Stimulated activated naive B cell treated with anti-CD40 and anti-IgM and Interleukin-4, amounts not matched to agents 10 μg/mL and 1 μg/mL and 100 μg/mL, for 72 hours (primary cell): ENCODE measurements around the gene SBNO2.

Experiments used
- ATAC-seq, 2 donors: fragments of 150-1000 bp; cut with Tn5 transposase; replicated peaks; 2 replicates each; pipeline ENCODE4 v1.10.0; 2021; ENCODE audit warnings: moderate library complexity in 1 of 2
- DNase-seq: peaks from one replicate; pipeline ENCODE4 v3.0.0; 2021
- H3K27ac Mint-ChIP-seq: one replicate; pipeline ENCODE4 v1.8.0; 2022; ENCODE audit warnings: mild to moderate bottlenecking, mixed read lengths
- H3K27me3 Mint-ChIP-seq, 2 donors: one replicate each; pipeline ENCODE4 v1.8.0; 2022; ENCODE audit warnings: mixed read lengths in 2 of 2
- H3K36me3 Mint-ChIP-seq, 2 donors: one replicate each; pipeline ENCODE4 v1.8.0; 2022; ENCODE audit warnings: mixed read lengths in 2 of 2, mild to moderate bottlenecking in 1 of 2
- H3K4me1 Mint-ChIP-seq, 2 donors: one replicate each; pipeline ENCODE4 v1.8.0; 2022; ENCODE audit warnings: mixed read lengths in 2 of 2, mild to moderate bottlenecking in 1 of 2
- H3K4me3 Mint-ChIP-seq, 2 donors: one replicate each; pipeline ENCODE4 v1.8.0; 2022; ENCODE audit warnings: mild to moderate bottlenecking in 2 of 2, mixed read lengths in 2 of 2, moderate library complexity in 1 of 2
- H3K9me3 Mint-ChIP-seq, 2 donors: one replicate each; pipeline ENCODE4 v1.8.0; 2022; ENCODE audit warnings: mixed read lengths in 2 of 2, mild to moderate bottlenecking in 1 of 2

Gene SBNO2

DNA sequence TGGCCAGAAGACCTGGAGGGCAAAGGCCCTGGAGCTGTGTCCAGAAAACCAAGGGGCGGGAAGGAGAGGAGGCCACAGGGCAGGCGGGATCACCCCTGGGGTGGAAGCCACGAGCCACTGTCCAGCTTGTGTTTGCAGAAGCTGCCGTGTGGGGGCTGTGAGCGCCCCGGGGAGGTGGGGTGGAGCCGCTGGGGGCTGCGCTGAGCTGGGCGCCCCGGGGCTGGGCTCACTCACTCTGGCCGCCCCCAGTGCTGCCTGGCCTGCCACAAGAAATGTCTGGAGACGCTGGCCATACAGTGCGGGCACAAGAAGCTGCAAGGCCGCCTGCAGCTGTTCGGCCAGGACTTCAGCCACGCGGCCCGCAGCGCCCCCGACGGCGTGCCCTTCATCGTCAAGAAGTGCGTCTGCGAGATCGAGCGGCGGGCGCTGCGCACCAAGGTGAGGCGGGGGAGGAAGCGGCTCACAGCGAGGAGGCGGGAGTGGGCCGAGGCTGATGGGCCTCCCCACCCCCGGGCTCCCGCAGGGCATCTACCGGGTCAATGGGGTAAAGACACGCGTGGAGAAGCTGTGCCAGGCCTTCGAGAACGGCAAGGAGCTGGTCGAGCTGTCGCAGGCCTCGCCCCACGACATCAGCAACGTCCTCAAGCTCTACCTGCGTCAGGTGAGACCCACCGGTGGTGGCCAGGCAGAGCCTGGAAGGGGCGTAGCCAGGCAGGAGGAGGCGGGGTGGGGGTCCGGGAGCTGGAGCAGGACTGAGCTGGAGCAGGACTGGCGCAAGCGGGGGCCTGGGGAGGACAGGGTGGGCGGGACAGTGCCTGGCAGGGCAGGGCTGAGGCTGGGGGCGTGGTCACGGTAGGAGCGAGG is 92.5 kb downstream of the SBNO2 start:
- Mint-ChIP-seq H3K4me3 (peak overlapping the region; percentile 39 to 56), H3K4me1 (peaks cover 33 to 64% of the 10 kb centered on the region in 2 donors), H3K36me3 (peaks cover 48 to 63% of the 10 kb centered on the region in 2 donors), H3K9me3 (no peaks in the 10 kb centered on the region), H3K27me3 (no peaks in the 10 kb centered on the region), H3K27ac (peak overlapping the region; percentile 89)
- ATAC-seq (no peak), DNase-seq (peak; percentile 3)

DNA sequence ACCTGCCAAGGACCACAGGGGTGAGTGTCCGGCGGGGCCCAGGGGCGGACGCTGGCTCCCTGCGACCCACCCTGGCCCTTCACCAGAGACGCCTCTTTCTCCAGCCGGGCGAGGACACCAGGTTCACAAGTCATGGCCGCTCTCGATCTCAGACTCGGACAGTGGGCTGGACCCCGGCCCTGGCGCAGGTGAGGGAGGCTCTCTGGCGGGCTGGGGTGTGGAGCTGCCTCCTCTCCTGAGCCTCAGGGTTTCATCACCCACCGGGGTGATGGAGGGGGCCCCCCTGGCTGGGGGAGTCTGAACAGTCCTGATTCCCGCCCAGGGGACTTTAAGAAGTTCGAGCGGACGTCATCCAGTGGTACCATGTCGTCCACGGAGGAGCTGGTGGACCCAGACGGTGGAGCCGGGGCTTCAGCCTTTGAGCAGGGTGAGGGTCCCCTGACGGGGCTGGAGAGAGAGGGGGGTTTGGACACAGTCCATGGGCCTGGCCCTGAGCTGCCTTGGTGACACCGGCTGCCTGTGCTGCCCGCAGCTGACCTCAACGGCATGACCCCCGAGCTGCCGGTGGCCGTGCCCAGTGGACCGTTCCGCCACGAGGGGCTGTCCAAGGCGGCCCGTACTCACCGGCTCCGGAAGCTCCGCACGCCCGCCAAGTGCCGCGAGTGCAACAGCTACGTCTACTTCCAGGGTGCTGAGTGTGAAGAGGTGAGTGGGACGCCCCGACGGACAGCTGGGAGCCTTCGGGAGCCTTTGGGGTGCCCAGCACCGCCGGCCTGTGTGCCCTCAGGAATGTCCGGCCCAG is 93.5 kb downstream of the SBNO2 start:
- peaks cover 33 to 63% of the 10 kb centered on the region in 2 donors for H3K4me1 Mint-ChIP-seq
- H3K9me3 Mint-ChIP-seq = no peaks in the 10 kb centered on the region
- H3K4me3 Mint-ChIP-seq = peak overlapping the region in 1 of 2 donors; percentile 56
- ATAC-seq (no peak), DNase-seq (no peak)
- peak overlapping the region; percentile 89 for H3K27ac Mint-ChIP-seq
- H3K27me3 Mint-ChIP-seq = no peaks in the 10 kb centered on the region
- H3K36me3 Mint-ChIP-seq = peaks cover 49 to 62% of the 10 kb centered on the region in 2 donors

DNA sequence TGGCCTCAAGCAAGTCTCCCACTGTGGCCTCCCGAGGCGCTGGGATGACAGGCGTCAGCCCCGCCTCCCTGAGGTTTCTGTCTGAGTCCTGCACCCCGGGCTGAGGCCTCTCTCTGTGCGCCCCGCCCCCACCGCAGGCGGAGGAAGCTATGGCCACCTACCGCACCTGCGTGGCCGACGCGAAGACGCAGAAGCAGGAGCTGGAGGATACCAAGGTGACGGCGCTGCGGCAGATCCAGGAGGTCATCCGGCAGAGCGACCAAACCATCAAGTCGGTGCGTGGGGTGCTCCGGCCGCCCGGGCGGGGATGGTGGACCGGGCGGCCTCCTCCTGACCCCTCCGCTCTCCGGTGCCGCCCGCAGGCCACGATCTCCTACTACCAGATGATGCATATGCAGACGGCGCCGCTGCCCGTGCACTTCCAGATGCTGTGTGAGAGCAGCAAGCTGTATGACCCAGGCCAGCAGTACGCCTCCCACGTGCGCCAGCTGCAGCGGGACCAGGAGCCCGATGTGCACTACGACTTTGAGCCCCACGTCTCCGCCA is 94.4 kb downstream of the SBNO2 start:
- DNase-seq (no peak), ATAC-seq (no peak)
- H3K4me3 Mint-ChIP-seq = no peak overlapping the region
- H3K36me3 Mint-ChIP-seq = peaks cover 43 to 56% of the 10 kb centered on the region in 2 donors
- peak overlapping the region; percentile 75 for H3K27ac Mint-ChIP-seq
- H3K27me3 Mint-ChIP-seq = no peaks in the 10 kb centered on the region
- peaks cover 27 to 60% of the 10 kb centered on the region in 2 donors for H3K4me1 Mint-ChIP-seq
- H3K9me3 Mint-ChIP-seq = no peaks in the 10 kb centered on the region

DNA sequence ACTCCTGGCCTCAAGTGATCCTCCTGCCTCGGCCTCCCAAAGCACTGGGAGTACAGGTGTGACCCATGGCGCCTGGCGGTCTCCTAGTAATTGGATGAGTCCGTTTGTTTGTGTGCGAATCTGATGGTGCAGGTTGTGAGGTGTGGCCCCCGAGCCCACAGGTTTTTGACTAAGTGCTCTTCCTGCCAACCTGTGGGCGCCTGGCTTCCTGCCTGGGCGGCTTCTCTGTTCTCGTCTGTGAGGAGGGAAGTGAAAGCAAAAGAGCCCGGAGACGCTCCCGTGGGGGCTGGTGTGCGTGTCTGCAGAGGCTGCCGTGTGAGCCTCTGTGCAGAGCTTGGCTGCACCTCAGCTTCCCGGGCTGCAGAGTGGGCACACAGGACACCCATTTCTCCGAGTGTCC is 97.1 kb downstream of the SBNO2 start:
- DNase-seq (peak; percentile 93), ATAC-seq (peak; percentile 96)
- Mint-ChIP-seq H3K36me3 (peaks cover 50 to 58% of the 10 kb centered on the region in 2 donors), H3K9me3 (no peaks in the 10 kb centered on the region), H3K4me3 (peak overlapping the region; percentile 48 to 54), H3K27ac (peak overlapping the region; percentile 92), H3K27me3 (no peaks in the 10 kb centered on the region), H3K4me1 (peaks cover 34 to 74% of the 10 kb centered on the region in 2 donors)

DNA sequence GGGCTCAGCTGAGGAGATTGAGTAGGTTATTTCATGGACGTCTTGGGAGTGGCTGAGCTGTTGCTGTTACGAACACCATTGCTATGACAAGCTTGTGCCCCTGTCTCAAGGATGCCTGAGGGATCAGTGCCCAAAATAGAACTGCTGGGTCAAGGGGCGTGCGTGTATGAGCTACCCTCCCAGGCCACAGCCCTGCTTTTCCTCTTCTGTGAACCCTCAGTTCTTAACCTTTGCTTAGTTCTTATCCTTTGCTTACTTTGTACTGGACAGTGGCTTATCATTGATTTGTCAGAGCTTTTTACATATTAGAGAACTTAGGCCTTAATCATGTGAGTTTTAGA is 98.1 kb downstream of the SBNO2 start:
- Mint-ChIP-seq H3K27ac (peak overlapping the region; percentile 93), H3K4me1 (peaks cover 36 to 70% of the 10 kb centered on the region in 2 donors), H3K36me3 (peaks cover 49 to 53% of the 10 kb centered on the region in 2 donors), H3K27me3 (no peaks in the 10 kb centered on the region), H3K9me3 (no peaks in the 10 kb centered on the region), H3K4me3 (peak overlapping the region; percentile 53 to 54)
- DNase-seq (no peak), ATAC-seq (no peak)

DNA sequence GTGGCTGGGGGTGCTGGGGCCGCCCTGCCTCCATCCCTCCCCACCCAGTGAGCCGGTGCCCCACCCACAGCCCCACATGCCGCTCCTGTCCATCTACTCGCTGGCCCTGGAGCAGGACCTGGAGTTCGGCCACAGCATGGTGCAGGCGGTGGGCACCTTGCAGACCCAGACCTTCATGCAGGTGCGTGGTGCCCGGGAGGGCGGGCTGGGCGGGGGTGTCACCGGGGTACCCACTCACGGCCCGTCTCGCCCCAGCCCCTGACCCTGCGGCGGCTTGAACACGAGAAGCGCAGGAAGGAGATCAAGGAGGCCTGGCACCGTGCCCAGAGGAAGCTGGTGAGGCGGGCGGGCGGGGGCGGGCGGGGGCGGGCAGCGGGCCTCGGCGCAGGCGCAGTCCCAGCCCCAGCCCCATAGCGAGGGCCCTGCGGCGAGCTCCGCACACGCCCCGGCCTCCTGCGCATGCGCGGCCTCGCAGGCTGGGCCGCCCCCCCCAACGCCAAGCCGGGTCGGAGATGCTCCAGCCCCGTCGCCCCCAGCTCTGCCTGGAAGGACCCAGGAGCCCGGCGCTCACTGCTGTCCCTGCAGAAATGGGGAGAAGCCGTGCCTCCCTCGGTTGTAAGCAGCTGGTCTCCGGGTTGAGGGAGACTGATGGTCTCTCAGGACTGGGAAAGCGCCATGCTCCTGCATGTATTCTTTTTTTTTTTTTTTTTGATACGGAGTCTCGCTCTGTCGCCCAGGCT is 99.4 kb downstream of the SBNO2 start:
- peak; percentile 53 for DNase-seq
- H3K27me3 Mint-ChIP-seq = no peaks in the 10 kb centered on the region
- no peaks in the 10 kb centered on the region for H3K9me3 Mint-ChIP-seq
- peaks cover 30 to 60% of the 10 kb centered on the region in 2 donors for H3K4me1 Mint-ChIP-seq
- H3K27ac Mint-ChIP-seq = no peak overlapping the region
- H3K4me3 Mint-ChIP-seq = peak overlapping the region; percentile 53 to 76
- ATAC-seq = peak; percentile 32 to 51
- H3K36me3 Mint-ChIP-seq = peaks cover 36 to 41% of the 10 kb centered on the region in 2 donors

DNA sequence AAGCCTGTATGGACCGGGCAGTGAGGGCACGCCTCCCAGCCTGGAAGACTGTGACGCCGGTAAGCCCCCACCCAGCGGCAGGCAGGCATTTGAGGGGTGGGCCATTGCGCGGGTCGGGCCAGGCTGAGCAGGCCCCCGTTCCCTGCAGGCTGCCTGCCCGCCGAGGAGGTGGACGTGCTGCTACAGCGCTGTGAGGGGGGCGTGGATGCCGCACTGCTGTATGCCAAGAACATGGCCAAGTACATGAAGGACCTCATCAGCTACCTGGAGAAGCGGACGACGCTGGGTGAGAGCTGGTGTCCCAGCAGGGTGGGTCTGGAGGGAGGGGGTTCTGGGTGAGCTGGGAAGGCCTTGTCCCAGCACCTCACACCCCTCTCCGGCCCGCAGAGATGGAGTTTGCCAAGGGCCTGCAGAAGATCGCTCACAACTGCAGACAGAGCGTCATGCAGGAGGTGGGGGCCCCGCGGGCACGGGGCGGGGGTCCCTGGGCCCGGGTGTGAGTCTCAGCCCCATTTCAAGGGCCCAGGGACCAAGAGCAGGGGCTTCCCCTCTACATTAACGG is 100.0 kb downstream of the SBNO2 start:
- no peak for DNase-seq
- Mint-ChIP-seq H3K9me3 (no peaks in the 10 kb centered on the region), H3K36me3 (peaks cover 40 to 46% of the 10 kb centered on the region in 2 donors), H3K27me3 (no peaks in the 10 kb centered on the region), H3K4me1 (peaks cover 34 to 67% of the 10 kb centered on the region in 2 donors), H3K27ac (no peak overlapping the region), H3K4me3 (peak overlapping the region; percentile 76 to 78)
- ATAC-seq = no peak

DNA sequence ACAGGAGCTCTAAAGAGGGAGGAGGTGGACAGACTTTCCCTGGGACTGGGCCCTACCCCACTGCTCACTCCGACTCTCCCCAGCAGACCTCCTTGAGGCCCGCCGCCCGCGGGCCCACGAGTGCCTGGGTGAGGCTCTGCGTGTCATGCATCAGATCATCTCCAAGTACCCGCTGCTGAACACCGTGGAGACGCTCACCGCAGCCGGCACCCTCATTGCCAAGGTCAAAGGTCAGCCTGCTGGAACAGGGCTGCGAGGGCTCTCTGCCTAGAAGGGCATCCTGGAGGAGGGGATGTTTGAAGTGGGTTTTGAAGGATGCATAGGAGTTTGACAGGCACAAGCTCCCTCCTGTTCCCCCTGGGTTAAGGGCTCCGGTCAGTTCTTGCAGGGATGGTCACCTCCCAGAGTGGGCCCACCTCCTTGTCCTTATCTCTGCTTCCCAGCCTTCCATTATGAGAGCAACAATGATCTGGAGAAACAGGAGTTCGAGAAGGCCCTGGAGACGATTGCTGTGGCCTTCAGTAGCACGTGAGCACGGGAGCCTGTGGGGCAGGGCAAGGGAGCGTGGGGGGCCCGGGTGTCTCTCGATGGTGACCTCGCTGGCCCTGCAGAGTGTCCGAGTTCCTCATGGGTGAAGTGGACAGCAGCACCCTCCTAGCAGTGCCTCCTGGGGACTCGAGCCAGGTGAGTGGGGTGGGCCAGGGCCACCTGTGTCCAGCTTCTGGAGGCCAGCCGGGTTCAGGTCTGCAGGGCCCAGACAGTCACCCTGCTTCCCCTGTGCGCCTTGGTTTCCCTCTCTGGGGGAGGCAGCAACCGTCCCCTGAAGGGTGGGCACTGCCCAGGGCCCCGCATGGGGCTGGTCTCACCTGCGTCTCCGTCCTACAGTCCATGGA is 100.8 kb downstream of the SBNO2 start:
- Mint-ChIP-seq H3K27me3 (no peaks in the 10 kb centered on the region), H3K9me3 (no peaks in the 10 kb centered on the region), H3K36me3 (peaks cover 46 to 53% of the 10 kb centered on the region in 2 donors), H3K4me3 (peak overlapping the region; percentile 39 to 76), H3K27ac (peak overlapping the region; percentile 62), H3K4me1 (peaks cover 41 to 73% of the 10 kb centered on the region in 2 donors)
- ATAC-seq (no peak), DNase-seq (no peak)

DNA sequence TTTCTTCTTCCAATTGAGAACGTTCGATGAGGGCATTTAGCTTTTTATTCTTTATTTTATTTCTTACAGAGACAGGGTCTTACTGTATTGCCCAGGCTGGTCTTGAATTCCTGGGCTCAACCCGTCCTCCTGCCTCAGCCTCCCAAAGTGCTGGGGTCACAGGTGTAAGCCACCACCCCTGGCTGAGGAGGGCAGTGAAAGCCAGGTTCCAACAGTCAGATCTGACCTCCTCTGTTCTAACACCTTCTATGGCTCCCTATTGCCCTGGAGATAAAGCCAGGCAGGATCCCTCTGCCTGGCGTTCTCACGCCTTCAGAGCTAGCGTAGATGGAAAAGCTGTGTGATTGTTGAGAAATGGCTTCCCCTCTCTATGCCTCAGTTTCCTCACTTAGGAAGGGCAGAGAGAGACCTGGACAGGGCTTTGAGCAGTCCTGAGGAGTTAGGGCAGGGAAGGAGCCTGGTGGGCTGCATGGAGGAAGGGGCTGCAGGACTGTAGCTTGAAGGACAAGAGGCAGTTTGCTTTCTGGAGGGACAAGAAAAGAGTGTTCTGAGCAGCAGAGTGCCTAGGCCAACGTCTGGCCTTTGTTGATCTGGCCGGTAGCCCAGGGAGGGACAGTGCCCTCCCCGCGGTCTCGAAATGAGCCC is 101.6 kb downstream of the SBNO2 start:
- Mint-ChIP-seq H3K27me3 (no peaks in the 10 kb centered on the region), H3K4me3 (peak overlapping the region in 1 of 2 donors; percentile 29), H3K4me1 (peaks cover 38 to 66% of the 10 kb centered on the region in 2 donors), H3K36me3 (peaks cover 43 to 49% of the 10 kb centered on the region in 2 donors), H3K27ac (peak overlapping the region; percentile 65), H3K9me3 (no peaks in the 10 kb centered on the region)
- no peak for DNase-seq
- no peak for ATAC-seq

DNA sequence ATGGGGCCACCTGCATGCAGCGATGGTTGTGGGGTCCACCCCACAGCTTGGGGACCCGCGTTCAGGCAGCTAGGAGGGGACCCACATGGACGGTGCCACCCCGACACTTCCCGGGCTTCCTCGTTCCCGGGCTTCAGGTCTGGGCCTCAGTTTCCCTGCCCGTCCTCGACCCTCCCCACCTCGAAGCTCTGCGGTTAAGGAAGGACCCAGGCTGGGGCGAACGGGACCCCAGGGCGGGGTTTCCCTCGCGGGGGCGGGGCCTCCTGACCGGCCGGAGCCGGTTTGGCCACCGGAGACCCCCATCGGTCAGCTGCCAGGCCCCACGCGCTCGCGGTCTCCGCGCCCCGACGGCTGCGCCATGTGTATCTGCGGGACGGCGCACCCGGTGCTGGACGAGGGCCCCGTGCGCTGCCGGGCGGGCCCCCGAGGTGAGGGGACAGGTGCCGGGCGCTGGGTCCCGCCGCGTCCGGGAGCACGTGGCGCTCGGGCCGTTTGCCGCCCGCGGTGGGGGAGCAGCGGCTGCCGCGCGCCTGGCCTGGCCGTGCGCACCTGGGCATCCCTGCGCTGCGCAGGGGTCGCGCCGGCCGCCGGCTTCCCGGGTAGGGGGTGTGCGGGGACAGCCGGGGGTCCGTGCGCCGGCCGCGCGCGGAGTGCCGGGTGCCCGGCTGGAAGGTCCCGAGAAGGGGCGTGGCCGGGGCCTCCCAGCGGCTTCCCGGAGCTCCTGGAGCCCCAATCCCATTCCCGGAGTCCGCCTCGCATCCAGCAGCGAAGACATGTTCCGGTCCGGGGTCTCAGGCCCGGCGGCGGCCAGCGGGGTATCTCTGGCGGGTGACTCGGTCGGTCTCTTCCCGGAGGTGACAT is 102.9 kb downstream of the SBNO2 start:
- no peak for ATAC-seq

DNA sequence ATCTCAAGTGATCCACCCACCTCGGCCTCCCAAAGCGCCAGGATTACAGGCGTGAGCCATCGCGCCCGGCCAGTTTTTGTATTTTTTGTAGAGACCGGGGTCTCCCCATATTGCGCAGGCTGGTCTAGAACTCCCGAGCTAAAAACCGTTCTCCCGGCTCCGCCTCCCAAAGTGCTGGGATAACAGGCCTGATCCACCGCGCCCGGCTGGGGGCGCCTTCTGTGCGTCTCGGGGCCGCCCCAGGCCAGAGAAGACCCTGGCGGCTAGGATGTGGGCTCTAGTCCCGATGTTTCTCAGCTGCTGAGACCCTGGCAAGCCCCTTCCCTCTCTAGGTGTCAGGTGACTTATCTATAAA is 103.5 kb downstream of the SBNO2 start:
- Mint-ChIP-seq H3K36me3 (peaks cover 31 to 37% of the 10 kb centered on the region in 2 donors), H3K4me1 (peaks cover 32 to 57% of the 10 kb centered on the region in 2 donors), H3K4me3 (no peak overlapping the region), H3K9me3 (no peaks in the 10 kb centered on the region), H3K27ac (no peak overlapping the region), H3K27me3 (no peaks in the 10 kb centered on the region)
- no peak for ATAC-seq
- DNase-seq = no peak

More for the DNA sequence above, 102.9 kb downstream of the SBNO2 start:
- no peaks in the 10 kb centered on the region for H3K27me3 Mint-ChIP-seq
- peaks cover 37 to 43% of the 10 kb centered on the region in 2 donors for H3K36me3 Mint-ChIP-seq
- DNase-seq = no peak
- peak overlapping the region; percentile 2 for H3K27ac Mint-ChIP-seq
- no peaks in the 10 kb centered on the region for H3K9me3 Mint-ChIP-seq
- peaks cover 33 to 57% of the 10 kb centered on the region in 2 donors for H3K4me1 Mint-ChIP-seq
- no peak overlapping the region for H3K4me3 Mint-ChIP-seq
